Vagina (tissue), 2 donors: Measurements from ENCODE around the gene DDX19B.

Experiments
- POLR2A ChIP-seq, 2 donors: fragments of 450-650 bp; IDR thresholded peaks; one replicate each; pipeline ENCODE4 v1.6.1; 2017; ENCODE audit warnings: antibody characterized with exemption in 2 of 2, mild to moderate bottlenecking in 2 of 2, moderate library complexity in 2 of 2
- POLR2AphosphoS5 ChIP-seq, 2 donors: sonication (generic); formaldehyde crosslinking; IDR thresholded peaks; one replicate each; pipeline ENCODE4 v1.9.0; 2017; ENCODE audit warnings: antibody characterized with exemption in 2 of 2, mild to moderate bottlenecking in 2 of 2, low read depth in 1 of 2; ENCODE audit not compliant: insufficient read depth in 1 of 2
- TF ChIP-seq, protein P1 (sequence below), 3 experiments: fragments of 450-650 bp in 2 of 3; fragments of 200-600 bp in 1 of 3; sonication (generic) in 1 of 3; IDR thresholded peaks; one replicate each; pipeline ENCODE4 v1.5.1; 2017 to 2019; ENCODE audit warnings: antibody characterized with exemption in 3 of 3, mild to moderate bottlenecking in 2 of 3, moderate library complexity in 2 of 3

DNA sequence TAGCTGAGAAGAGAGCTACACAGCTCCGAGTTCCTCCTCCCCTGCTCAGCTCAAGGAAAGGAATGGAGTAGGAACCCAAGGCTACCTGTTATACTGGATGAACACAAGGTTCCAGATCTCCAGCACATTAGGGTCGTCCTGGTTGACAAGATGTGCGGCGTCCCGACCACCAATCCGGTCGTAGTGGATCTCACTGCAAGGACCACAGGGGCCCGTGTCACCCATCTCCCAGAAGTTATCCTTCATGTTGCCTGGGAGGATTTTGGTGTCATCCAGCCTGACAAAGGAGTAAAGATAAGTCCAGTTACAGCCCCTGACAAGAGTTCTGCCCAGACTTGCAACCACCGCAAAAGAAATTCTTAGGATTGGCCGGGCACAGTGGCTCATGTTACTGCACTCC is 27.3 kb upstream of the DDX19B start:
- TF ChIP-seq, protein P1, sequence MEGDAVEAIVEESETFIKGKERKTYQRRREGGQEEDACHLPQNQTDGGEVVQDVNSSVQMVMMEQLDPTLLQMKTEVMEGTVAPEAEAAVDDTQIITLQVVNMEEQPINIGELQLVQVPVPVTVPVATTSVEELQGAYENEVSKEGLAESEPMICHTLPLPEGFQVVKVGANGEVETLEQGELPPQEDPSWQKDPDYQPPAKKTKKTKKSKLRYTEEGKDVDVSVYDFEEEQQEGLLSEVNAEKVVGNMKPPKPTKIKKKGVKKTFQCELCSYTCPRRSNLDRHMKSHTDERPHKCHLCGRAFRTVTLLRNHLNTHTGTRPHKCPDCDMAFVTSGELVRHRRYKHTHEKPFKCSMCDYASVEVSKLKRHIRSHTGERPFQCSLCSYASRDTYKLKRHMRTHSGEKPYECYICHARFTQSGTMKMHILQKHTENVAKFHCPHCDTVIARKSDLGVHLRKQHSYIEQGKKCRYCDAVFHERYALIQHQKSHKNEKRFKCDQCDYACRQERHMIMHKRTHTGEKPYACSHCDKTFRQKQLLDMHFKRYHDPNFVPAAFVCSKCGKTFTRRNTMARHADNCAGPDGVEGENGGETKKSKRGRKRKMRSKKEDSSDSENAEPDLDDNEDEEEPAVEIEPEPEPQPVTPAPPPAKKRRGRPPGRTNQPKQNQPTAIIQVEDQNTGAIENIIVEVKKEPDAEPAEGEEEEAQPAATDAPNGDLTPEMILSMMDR (IDR thresholded peaks at IDR 0.05): no peak
- TF ChIP-seq POLR2A (IDR thresholded peaks at IDR 0.05) (no peak), POLR2AphosphoS5 (IDR thresholded peaks at IDR 0.05; ENCODE audit: insufficient read depth in 1 of 2, low read depth in 1 of 2) (no peak)
